Neuron (in vitro differentiated cells): ENCODE measurements around the gene COL23A1.

Source experiments
- H2AFZ ChIP-seq: one replicate; pipeline ENCODE4 v1.6.1; 2013; ENCODE audit warnings: low read depth, mild to moderate bottlenecking, inconsistent platforms, low read length, moderate library complexity
- H3K27me3 ChIP-seq: one replicate; pipeline ENCODE4 v1.6.1; 2013; ENCODE audit warnings: low read length; ENCODE audit not compliant: insufficient read depth
- H3K36me3 ChIP-seq: one replicate; pipeline ENCODE4 v1.6.1; 2013; ENCODE audit warnings: low read length; ENCODE audit not compliant: insufficient read depth
- H3K4me1 ChIP-seq: one replicate; pipeline ENCODE4 v1.6.1; 2013; ENCODE audit warnings: low read length; ENCODE audit not compliant: insufficient read depth
- H3K4me3 ChIP-seq: 2 replicates; pipeline ENCODE4 v1.5.1; 2013; ENCODE audit warnings: mild to moderate bottlenecking, low read length, moderate library complexity
- H3K9me3 ChIP-seq: one replicate; pipeline ENCODE4 v1.6.1; 2013; ENCODE audit warnings: low read length

COL23A1 gene

DNA sequence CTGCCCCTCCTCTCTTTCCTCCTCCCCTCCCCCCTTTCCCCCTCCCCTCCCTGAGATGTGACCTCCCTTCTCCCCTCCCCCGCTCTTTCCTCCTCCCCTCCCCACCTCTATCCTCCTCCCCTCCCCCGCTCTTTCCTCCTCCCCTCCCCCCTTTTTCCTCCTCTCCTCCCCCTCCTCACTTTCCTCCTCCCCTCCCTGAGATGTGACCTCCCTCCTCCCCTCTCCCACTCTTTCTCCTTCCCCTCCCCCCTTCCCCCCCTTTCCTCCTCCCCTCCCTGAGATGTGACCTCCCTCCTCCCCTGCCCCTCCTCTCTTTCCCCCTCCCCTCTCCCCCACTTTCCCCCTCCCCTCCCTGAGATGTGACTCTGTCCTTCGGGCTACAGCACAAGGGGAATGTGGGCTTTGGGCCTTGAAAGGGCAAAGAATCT lies 169.8 kb downstream of the COL23A1 start:
- no peaks in the 10 kb centered on the region for H3K9me3 ChIP-seq

DNA sequence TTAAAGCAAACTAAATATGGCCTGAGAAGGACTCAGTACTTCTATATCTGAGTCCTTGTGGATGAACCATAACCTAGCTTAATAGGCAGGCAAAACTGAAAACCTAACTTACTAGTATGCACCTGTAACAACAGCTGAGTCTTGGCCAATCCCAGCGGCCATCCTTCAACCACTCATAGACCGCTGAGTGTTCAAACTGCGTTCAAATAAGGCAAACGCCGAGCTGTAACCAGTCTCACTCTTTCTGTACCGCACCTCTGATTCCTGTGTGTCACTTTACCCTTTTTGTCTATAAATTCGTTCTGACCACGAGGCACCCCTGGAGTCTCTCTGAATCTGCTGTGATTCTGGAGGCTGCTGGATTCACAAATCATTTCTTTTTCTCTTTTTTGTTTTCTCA lies 170.5 kb downstream of the COL23A1 start:
- Histone ChIP-seq H3K9me3 (no peaks in the 10 kb centered on the region), H2AFZ (no peak overlapping the region), H3K4me3 (no peak overlapping the region), H3K36me3 (no peaks in the 10 kb centered on the region), H3K27me3 (no peaks in the 10 kb centered on the region), H3K4me1 (peaks cover 21% of the 10 kb centered on the region)

More for the DNA sequence above, 169.8 kb downstream of the COL23A1 start:
- H3K36me3 ChIP-seq = no peaks in the 10 kb centered on the region
- H3K27me3 ChIP-seq = no peaks in the 10 kb centered on the region
- peaks cover 21% of the 10 kb centered on the region for H3K4me1 ChIP-seq
- H3K4me3 ChIP-seq = no peak overlapping the region
- no peak overlapping the region for H2AFZ ChIP-seq

DNA sequence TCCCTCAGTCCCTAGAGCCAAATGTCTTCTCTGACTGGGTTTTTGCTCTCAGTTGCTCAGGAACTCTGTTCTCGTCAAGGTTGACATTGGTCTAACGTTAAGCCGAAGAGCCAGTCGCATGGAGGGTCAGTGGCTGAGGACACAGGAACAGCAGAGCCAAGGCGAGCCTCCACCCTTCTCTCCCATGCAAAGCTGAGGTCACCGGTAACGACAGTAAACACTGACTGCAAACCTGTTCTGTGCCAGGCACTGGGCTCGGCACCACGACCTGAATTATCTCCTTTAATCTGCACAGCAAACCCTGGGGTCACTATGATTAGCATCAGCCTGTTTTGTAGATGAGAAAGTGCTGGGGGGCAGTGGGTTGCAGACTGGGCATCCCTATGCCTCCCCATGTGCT lies 171.0 kb downstream of the COL23A1 start:
- Histone ChIP-seq H3K4me1 (peaks cover 18% of the 10 kb centered on the region), H2AFZ (no peak overlapping the region), H3K36me3 (no peaks in the 10 kb centered on the region), H3K9me3 (no peaks in the 10 kb centered on the region), H3K4me3 (no peak overlapping the region), H3K27me3 (no peaks in the 10 kb centered on the region)

DNA sequence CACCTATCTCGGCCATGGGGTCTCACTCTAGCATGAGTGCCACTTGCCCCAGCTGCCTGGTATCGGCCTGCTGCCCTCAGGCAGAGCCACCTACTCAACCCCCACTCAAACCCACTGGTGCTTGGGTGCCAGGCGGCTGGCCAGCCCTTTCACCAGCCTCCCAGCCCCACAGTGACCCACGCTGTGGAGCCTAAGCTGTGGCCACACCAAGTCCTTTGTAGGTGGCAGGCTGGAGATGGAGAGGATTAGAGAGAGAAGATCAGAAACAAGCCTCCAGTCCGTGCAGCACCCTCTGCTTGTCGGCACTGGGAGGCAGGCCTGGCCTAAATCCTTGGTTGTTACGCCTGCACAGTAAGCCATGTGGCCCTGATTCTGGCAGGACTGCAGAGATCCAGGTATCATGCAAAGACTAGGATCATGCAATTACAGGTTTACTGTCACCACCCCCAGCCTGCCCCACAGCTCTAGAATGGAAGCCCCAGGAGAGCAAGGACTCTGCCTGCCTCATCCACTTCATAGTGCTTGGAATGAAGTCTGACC lies 171.7 kb downstream of the COL23A1 start:
- H3K9me3 ChIP-seq = no peaks in the 10 kb centered on the region
- peaks cover 16% of the 10 kb centered on the region for H3K4me1 ChIP-seq
- H3K27me3 ChIP-seq = no peaks in the 10 kb centered on the region
- H2AFZ ChIP-seq = no peak overlapping the region
- H3K4me3 ChIP-seq = no peak overlapping the region
- H3K36me3 ChIP-seq = no peaks in the 10 kb centered on the region

DNA sequence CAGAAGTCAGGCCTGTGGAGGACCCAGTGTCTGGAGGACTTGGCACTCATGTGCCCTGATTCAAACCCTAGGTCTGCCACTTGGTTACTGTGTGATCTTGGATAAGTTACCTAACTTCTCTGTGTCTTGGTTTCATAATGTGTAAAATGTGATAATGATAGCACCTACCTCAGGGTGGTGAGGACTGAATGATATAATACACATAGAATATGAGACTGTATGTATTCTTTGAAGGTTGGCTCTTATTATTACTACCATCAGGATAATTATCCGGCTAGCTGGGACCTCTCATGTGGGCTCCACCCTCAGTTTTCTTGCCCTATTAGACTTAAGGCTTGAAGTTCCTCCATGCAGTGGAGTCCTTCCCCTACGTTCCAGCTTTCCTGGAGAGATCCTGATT lies 172.2 kb downstream of the COL23A1 start:
- Histone ChIP-seq H3K4me1 (peaks cover 16% of the 10 kb centered on the region), H3K36me3 (no peaks in the 10 kb centered on the region), H3K27me3 (no peaks in the 10 kb centered on the region), H3K9me3 (no peaks in the 10 kb centered on the region), H2AFZ (no peak overlapping the region), H3K4me3 (no peak overlapping the region)

DNA sequence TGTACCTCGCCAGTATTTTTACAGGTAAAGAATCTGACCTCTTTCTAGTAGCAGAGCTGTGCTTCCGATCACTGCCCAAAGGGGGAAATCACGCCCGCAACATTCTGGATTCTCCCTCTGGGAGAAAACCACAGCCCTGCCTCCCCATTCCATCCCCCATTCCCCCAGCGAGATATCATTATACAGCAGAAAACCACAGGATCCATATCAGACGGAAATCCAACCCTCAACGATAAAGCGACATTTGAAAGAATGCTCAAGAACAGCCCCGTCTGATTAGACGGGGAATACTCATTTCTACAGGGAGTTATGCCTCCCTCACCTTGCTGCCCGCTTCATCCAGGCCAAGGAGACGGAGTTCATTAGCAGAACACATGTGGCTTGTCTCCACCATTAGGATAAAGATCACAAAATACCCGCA lies 172.8 kb downstream of the COL23A1 start:
- no peaks in the 10 kb centered on the region for H3K27me3 ChIP-seq
- H2AFZ ChIP-seq = no peak overlapping the region
- H3K9me3 ChIP-seq = no peaks in the 10 kb centered on the region
- peaks cover 16% of the 10 kb centered on the region for H3K4me1 ChIP-seq
- no peak overlapping the region for H3K4me3 ChIP-seq
- H3K36me3 ChIP-seq = no peaks in the 10 kb centered on the region

DNA sequence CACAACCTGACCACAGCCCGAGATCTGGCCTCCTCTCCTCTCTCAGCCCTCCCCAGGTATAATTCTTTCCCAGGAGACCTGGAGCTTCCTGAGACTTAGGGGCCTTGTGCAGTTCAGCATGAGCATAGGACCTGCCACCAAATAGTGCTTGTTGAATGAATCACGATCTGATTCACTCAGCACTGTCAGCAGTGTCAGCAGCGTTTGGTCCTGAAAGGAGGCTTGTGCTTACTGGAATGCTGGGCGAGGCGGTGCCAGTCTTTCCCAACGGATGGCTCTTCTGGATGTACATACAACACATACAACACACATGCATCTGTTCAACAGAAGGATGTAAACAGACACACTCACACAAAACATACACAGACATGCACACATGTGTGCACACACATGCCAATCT lies 173.3 kb downstream of the COL23A1 start:
- no peak overlapping the region for H2AFZ ChIP-seq
- H3K27me3 ChIP-seq = no peaks in the 10 kb centered on the region
- H3K9me3 ChIP-seq = no peaks in the 10 kb centered on the region
- no peak overlapping the region for H3K4me3 ChIP-seq
- H3K36me3 ChIP-seq = no peaks in the 10 kb centered on the region
- H3K4me1 ChIP-seq = peaks cover 13% of the 10 kb centered on the region

DNA sequence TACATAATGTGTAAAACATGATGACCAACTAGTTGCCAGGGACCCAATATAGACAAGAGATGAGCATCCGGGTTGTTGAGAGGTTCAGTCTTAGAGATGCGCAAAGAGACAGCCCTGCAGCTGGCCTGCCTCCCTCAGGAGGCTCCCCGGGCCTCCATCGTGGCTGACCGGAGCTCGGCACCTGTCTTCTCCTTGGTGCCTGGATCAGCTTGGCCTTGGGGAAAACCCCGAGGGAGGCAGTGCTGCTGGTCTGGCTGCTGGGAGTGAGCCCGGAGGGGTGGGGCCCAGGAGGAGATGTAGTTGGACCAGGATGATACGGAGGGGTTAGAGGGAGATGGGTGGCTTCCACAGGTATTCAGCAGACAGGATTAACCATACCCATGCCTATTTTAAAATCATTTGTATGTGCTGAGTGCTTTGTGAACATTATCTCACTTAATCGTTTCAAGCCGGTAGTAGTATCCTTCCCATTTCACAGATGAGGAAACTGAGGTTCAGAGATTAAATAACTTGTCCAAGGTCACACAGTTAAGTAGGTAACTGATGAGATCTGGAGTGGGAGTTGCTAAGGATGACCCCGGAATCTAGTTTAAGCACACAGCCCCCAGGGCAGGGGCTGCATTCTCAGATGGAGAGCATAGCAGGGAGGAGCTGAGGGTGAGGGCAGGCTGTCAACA lies 173.8 kb downstream of the COL23A1 start:
- Histone ChIP-seq H2AFZ (no peak overlapping the region), H3K9me3 (no peaks in the 10 kb centered on the region), H3K36me3 (no peaks in the 10 kb centered on the region), H3K4me3 (no peak overlapping the region), H3K4me1 (peaks cover 9% of the 10 kb centered on the region), H3K27me3 (no peaks in the 10 kb centered on the region)

DNA sequence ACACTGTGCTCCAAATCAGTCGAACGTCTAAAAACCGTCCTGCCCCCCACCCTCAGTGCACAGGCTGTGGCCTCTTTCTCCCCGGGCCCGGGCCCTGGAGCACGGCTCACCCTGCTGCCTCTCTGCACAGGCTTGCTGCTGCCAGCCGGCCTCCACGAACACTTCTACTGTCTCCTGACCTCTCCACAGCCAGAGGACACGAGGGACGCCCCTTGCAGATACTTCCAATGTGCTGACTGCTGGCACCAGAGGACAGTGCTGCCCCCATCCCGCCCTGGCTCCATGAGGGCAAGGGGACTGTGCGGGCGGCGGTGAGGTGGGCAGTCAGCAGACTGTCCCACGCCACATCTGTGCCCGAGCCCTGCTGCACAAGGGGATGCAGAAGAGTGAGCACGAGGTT lies 174.8 kb downstream of the COL23A1 start:
- no peak overlapping the region for H3K4me3 ChIP-seq
- no peaks in the 10 kb centered on the region for H3K9me3 ChIP-seq
- H2AFZ ChIP-seq = no peak overlapping the region
- no peaks in the 10 kb centered on the region for H3K27me3 ChIP-seq
- H3K4me1 ChIP-seq = peaks cover 4% of the 10 kb centered on the region
- no peaks in the 10 kb centered on the region for H3K36me3 ChIP-seq

DNA sequence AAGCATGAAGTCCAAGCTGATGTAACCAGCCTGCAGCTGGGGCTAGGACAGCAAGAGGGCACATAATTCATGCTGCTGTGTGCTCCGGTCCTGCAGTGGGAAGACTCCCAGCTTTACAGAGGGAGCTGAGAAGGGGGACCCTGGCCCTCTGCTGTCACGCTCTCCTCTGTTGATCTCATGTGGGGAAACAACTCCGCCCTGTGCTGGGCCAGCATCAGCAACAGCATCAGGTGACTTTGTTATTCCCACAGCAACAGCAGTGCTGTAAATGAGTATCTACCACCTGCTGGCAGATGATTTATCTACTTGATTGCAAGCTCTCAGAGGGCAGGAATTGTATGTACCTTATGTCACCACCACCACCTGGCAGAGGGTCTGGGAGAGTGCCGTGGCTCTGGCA lies 176.2 kb downstream of the COL23A1 start:
- Histone ChIP-seq H3K4me3 (no peak overlapping the region), H3K4me1 (no peaks in the 10 kb centered on the region), H3K36me3 (no peaks in the 10 kb centered on the region), H3K9me3 (no peaks in the 10 kb centered on the region), H2AFZ (no peak overlapping the region), H3K27me3 (no peaks in the 10 kb centered on the region)

DNA sequence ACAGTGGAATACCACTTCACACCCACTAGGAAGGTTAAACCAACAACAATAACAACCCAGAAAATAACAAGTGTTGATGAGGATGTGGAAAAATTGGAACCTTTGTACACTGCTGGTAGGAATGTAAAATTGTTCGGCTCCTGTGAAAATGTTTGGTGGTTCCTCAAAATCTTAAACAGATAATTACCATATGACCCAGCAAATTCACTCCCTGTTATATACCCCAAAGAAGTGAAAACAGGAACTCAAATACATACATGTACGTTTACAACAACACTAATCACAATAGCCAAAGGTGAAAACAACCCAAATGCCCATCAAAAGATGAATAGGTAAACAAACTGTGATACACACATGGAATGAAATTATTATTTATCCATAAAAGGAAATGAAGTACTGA lies 179.1 kb downstream of the COL23A1 start:
- Histone ChIP-seq H3K4me3 (no peak overlapping the region), H3K4me1 (no peaks in the 10 kb centered on the region), H2AFZ (no peak overlapping the region), H3K36me3 (no peaks in the 10 kb centered on the region), H3K9me3 (no peaks in the 10 kb centered on the region), H3K27me3 (no peaks in the 10 kb centered on the region)

DNA sequence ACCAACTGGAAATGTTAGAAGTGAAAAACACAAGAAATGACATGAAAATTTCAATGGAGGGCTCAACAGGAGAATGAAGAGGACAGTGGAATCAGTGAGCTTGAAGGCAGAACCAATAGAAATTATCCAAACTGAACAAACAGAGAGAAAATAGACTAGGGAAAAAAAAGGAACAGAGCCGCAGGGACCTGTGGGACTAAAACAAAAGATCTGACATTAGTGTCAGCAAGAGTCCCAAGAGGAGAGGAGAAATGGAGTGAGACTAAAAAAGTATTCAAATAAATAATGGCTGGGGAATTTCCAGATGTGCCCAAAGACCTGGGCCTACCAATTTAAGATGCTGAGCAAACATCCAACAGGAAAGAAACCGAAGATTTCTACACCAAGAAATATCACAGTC lies 182.5 kb downstream of the COL23A1 start:
- Histone ChIP-seq H3K36me3 (no peaks in the 10 kb centered on the region), H3K9me3 (no peaks in the 10 kb centered on the region), H3K27me3 (no peaks in the 10 kb centered on the region), H3K4me3 (no peak overlapping the region), H3K4me1 (no peaks in the 10 kb centered on the region), H2AFZ (no peak overlapping the region)

DNA sequence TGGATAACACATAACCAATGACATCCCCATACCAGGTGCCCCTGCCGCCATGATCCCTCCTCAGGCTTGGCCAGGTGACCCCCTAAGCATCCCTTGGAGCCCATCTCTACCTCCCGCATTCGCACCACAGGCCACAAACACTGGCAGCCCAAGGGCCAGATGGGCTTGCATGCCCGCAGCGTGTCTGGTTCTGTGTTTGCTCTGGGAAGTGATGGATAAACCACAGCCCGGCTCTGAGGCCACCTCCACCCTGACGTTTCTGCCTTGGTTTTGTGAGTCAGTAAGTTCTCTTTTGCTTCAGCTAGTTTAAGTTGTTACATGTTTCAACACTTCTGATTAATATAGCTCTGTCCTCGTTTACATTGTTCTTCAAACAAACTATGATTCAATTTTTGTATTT lies 185.2 kb downstream of the COL23A1 start:
- H3K27me3 ChIP-seq = no peaks in the 10 kb centered on the region
- no peak overlapping the region for H2AFZ ChIP-seq
- H3K36me3 ChIP-seq = no peaks in the 10 kb centered on the region
- no peaks in the 10 kb centered on the region for H3K9me3 ChIP-seq
- H3K4me3 ChIP-seq = no peak overlapping the region
- H3K4me1 ChIP-seq = no peaks in the 10 kb centered on the region
